KOPT-K1 (cell line): ENCODE data around the gene ZNF750.

Experiments
- H3K27ac ChIP-seq: fragments of 200-600 bp; sonication (generic); 2 replicates; pipeline ENCODE4 v1.5.1; 2016; ENCODE audit warnings: antibody characterized with exemption, mild to moderate bottlenecking, low read depth, low read length; ENCODE audit not compliant: poor library complexity, severe bottlenecking
- H3K36me3 ChIP-seq: fragments of 200-600 bp; sonication (generic); 2 replicates; pipeline ENCODE4 v1.5.1; 2017; ENCODE audit warnings: antibody characterized with exemption, mild to moderate bottlenecking, low read length, moderate library complexity; ENCODE audit not compliant: insufficient read depth
- H3K9me3 ChIP-seq: fragments of 200-600 bp; sonication (generic); 2 replicates; pipeline ENCODE4 v1.5.1; 2017; ENCODE audit warnings: antibody characterized with exemption, low read length, mild to moderate bottlenecking; ENCODE audit not compliant: insufficient read depth, poor library complexity, severe bottlenecking

Gene ZNF750

GRCh38 chr17:82807101-82807500 is 32.7 kb downstream of the ZNF750 start:
- no peak overlapping the region for H3K27ac ChIP-seq
- peaks cover 72% of the 10 kb centered on the region for H3K36me3 ChIP-seq
- no peaks in the 10 kb centered on the region for H3K9me3 ChIP-seq

- H3K36me3 ChIP-seq: peaks cover 69% of the 10 kb centered on the region
- H3K27ac ChIP-seq: no peak overlapping the region
These were observed 33.2 kb downstream of the ZNF750 start for GRCh38 chr17:82806645-82807044.

GRCh38 chr17:82805823-82806222 is 34.0 kb downstream of the ZNF750 start:
- H3K27ac ChIP-seq: no peak overlapping the region
- H3K36me3 ChIP-seq: peaks cover 69% of the 10 kb centered on the region
- peaks cover 9% of the 10 kb centered on the region for H3K9me3 ChIP-seq

More at GRCh38 chr17:82806645-82807044, 33.2 kb downstream of the ZNF750 start:
- peaks cover 2% of the 10 kb centered on the region for H3K9me3 ChIP-seq

- peaks cover 9% of the 10 kb centered on the region for H3K9me3 ChIP-seq
- H3K36me3 ChIP-seq: peaks cover 69% of the 10 kb centered on the region
- H3K27ac ChIP-seq: no peak overlapping the region
These were observed 34.6 kb downstream of the ZNF750 start for GRCh38 chr17:82805254-82805653.

- Histone ChIP-seq H3K36me3 (peaks cover 69% of the 10 kb centered on the region), H3K27ac (no peak overlapping the region), H3K9me3 (peaks cover 9% of the 10 kb centered on the region)
These were observed 35.2 kb downstream of the ZNF750 start for GRCh38 chr17:82804442-82805191.

GRCh38 chr17:82803606-82804005 is 36.2 kb downstream of the ZNF750 start:
- Histone ChIP-seq H3K9me3 (peaks cover 9% of the 10 kb centered on the region), H3K36me3 (peaks cover 69% of the 10 kb centered on the region), H3K27ac (no peak overlapping the region)

- no peak overlapping the region for H3K27ac ChIP-seq
- peaks cover 9% of the 10 kb centered on the region for H3K9me3 ChIP-seq
- H3K36me3 ChIP-seq: peaks cover 71% of the 10 kb centered on the region
These were observed 36.6 kb downstream of the ZNF750 start for GRCh38 chr17:82803185-82803584.

GRCh38 chr17:82802075-82802780 is 37.6 kb downstream of the ZNF750 start:
- Histone ChIP-seq H3K9me3 (peaks cover 9% of the 10 kb centered on the region), H3K27ac (peak overlapping the region; percentile 10), H3K36me3 (peaks cover 68% of the 10 kb centered on the region)

- Histone ChIP-seq H3K27ac (no peak overlapping the region), H3K36me3 (peaks cover 68% of the 10 kb centered on the region), H3K9me3 (peaks cover 9% of the 10 kb centered on the region)
These were observed 38.3 kb downstream of the ZNF750 start for GRCh38 chr17:82801377-82801970.

- Histone ChIP-seq H3K27ac (no peak overlapping the region), H3K9me3 (peaks cover 9% of the 10 kb centered on the region), H3K36me3 (peaks cover 68% of the 10 kb centered on the region)
These were observed 38.9 kb downstream of the ZNF750 start for GRCh38 chr17:82800885-82801284.

- Histone ChIP-seq H3K27ac (no peak overlapping the region), H3K9me3 (peaks cover 9% of the 10 kb centered on the region), H3K36me3 (peaks cover 69% of the 10 kb centered on the region)
These were observed 40.2 kb downstream of the ZNF750 start for GRCh38 chr17:82799591-82799990.

GRCh38 chr17:82798752-82799151 is 41.1 kb downstream of the ZNF750 start:
- Histone ChIP-seq H3K36me3 (peaks cover 77% of the 10 kb centered on the region), H3K27ac (no peak overlapping the region), H3K9me3 (peaks cover 9% of the 10 kb centered on the region)

GRCh38 chr17:82797061-82797460 is 42.8 kb downstream of the ZNF750 start:
- Histone ChIP-seq H3K9me3 (peaks cover 9% of the 10 kb centered on the region), H3K36me3 (peaks cover 91% of the 10 kb centered on the region), H3K27ac (no peak overlapping the region)

- Histone ChIP-seq H3K27ac (no peak overlapping the region), H3K36me3 (peaks cover 91% of the 10 kb centered on the region)
These were observed 44.2 kb downstream of the ZNF750 start for GRCh38 chr17:82795615-82796014.

GRCh38 chr17:82794781-82795482 is 44.9 kb downstream of the ZNF750 start:
- H3K36me3 ChIP-seq: peaks cover 91% of the 10 kb centered on the region
- no peak overlapping the region for H3K27ac ChIP-seq
- H3K9me3 ChIP-seq: no peaks in the 10 kb centered on the region

More at GRCh38 chr17:82795615-82796014, 44.2 kb downstream of the ZNF750 start:
- no peaks in the 10 kb centered on the region for H3K9me3 ChIP-seq
